Heart left ventricle (tissue), 16 donors: Measurements from ENCODE around the gene MOV10. TPM values are rescaled to one million over a fixed set of nuclear protein-coding genes. Genes with fewer than 3 reads are reported as not detected.

ENCODE experiments used
- ATAC-seq, 4 donors: fragments of 200-7000 bp; cut with Tn5 transposase; one replicate each; pipeline ENCODE4 v1.9.1; 2020 to 2022; ENCODE audit warnings: moderate library complexity in 4 of 4, mild to moderate bottlenecking in 3 of 4, moderate number of reproducible peaks in 1 of 4
- DNase-seq, 5 donors: peaks; one replicate each; pipeline ENCODE4 v3.0.0-alpha.2; 2020
- H3K27ac ChIP-seq, 12 donors: fragments of 200-600 bp; sonication (generic) in 4 of 12; one replicate each; pipeline versions ENCODE4 v1.5.0 to v1.8.0; 2016 to 2022; ENCODE audit warnings: mild to moderate bottlenecking in 2 of 12
- H3K27me3 ChIP-seq, 9 donors: fragments of 200-600 bp; sonication (generic) in 2 of 9; one replicate each; pipeline versions ENCODE4 v1.5.1 to v1.8.0; 2016 to 2022; ENCODE audit warnings: mild to moderate bottlenecking in 3 of 9
- H3K36me3 ChIP-seq, 9 donors: fragments of 200-600 bp; sonication (generic) in 2 of 9; one replicate each; pipeline versions ENCODE4 v1.5.0 to v1.8.0; 2018 to 2022; ENCODE audit warnings: mild to moderate bottlenecking in 2 of 9
- H3K4me1 ChIP-seq, 12 donors: fragments of 200-600 bp; sonication (generic) in 4 of 12; one replicate each; pipeline versions ENCODE4 v1.5.0 to v1.8.0; 2016 to 2022; ENCODE audit warnings: mild to moderate bottlenecking in 3 of 12
- H3K4me3 ChIP-seq, 12 donors: fragments of 200-600 bp; sonication (generic) in 4 of 12; one replicate each; pipeline versions ENCODE4 v1.5.0 to v1.8.0; 2017 to 2022; ENCODE audit warnings: mild to moderate bottlenecking in 9 of 12, moderate library complexity in 4 of 12
- H3K9me3 ChIP-seq, 12 donors: fragments of 200-600 bp; sonication (generic) in 4 of 12; one replicate each; pipeline versions ENCODE4 v1.5.0 to v1.8.0; 2016 to 2022; ENCODE audit warnings: mild to moderate bottlenecking in 1 of 12
- POLR2A ChIP-seq, 2 donors: fragments of 450-650 bp; IDR thresholded peaks; one replicate each; pipeline ENCODE4 v1.6.1; 2017; ENCODE audit warnings: antibody characterized with exemption in 2 of 2, mild to moderate bottlenecking in 2 of 2, moderate library complexity in 2 of 2
- WGBS, 4 donors: extraction: QIAGEN DNeasy Blood & Tissue Kit in 2 of 4; methylation state at CpG; one replicate each; pipeline versions ENCODE4 v1.1.5 to v1.1.7; 2013 to 2018; 5-methylcytosine and 5-hydroxymethylcytosine counted together
- intact Hi-C, 10 donors: fragments of 100-400 bp; cut with DNase I; formaldehyde crosslinking; loops; one replicate each; pipeline versions ENCODE4 v1.11.1 to v1.14.2; 2022
- polyA plus RNA-seq, 2 donors: library from polyadenylated mRNA; stranded (reverse); fragments of 200-250 nt; gene quantifications; one replicate each; pipeline ENCODE4 v1.2.3, GENCODE V29; 2013
- total RNA-seq, 9 donors: library from RNA; depleted of rRNA in 2 of 9; stranded (reverse); fragments of >200 nt in 2 of 9; fragmentation: NEBNext Ultra II Directional in 3 of 9; extraction: Animal tissue kit (Norgen Biotek cat#: 25700) in 3 of 9; gene quantifications; one replicate each; pipeline versions ENCODE4 v1.1.0 to v1.2.4, GENCODE V29; 2016 to 2023
- TF ChIP-seq, protein P1 (sequence below), 12 donors: fragments of 200-600 bp; sonication (generic) in 4 of 12; IDR thresholded peaks; one replicate each; pipeline versions ENCODE4 v1.5.0 to v1.8.0; 2018 to 2022; ENCODE audit warnings: antibody characterized with exemption in 12 of 12, mild to moderate bottlenecking in 5 of 12
- donor health status: ischemic (EF 13 %, LVEDD 7.1; RV severe dilation, severe dysfunction).
- donor health status: healthy with polysubstance abuse.
- donor health status: DM: no; HTN: yes; CAD: no.
- donor health status: DM: no; HTN: no; CAD: no.
- donor health status: ischemic (EF 25% LVEDD 6.9; RV normal size, moderate dysfunction).
- donor health status: ischemic (EF 25% LVEDD 5.7; RV mildly dilated, moderate dysfunction).
- donor health status: healthy.
- donor health status: DM: yes; HTN: yes; CAD: no.
- donor health status: ischemic (EF 35%, LVEDD 5.7; RV mildly dilated, moderate dysfunction).
- donor health status: nonischemic (EF 11% LVEDD 7.7; RV severe dilation, severe dysfunction).
- donor health status: DM: yes; HTN: yes; CAD: no.
- donor health status: PGD.
- donor health status: ischemic (EF 29% LVEDD 5.4; RV normal size, mild dysfunction).
- donor health status: nonischemic (EF 23%, LVEDD 6.1; RV moderate dilation, normal function).

MOV10 gene
- total and polyA plus RNA-seq, 11 donors, result 7.5 to 43.6 (median 13.3) TPM

DNA sequence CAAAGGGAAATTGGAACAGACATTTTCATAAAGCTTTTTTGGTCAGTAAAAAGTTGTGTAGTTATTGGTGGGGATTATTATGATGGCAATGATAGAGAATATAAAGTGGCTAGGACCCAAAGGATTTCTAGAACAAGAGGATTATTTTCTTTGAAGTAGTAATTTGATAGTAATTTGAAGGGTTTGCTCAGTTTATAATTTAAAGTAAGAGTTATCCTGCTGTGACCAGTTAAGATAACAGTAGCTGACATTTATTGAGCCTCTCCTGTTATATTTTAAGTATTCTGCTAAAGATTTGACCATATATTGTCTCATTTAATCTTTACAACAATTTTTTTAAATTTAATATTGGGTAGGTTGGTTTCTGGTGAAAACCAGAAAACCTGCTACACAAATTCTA lies 40.1 kb upstream of the MOV10 start:
- H3K4me1 ChIP-seq, result peaks cover 8 to 90% (median 30%) of the 10 kb centered on the region in 12 donors
- no peaks in the 10 kb centered on the region for H3K9me3 ChIP-seq
- no peak overlapping the region for H3K27ac ChIP-seq
- no peaks in the 10 kb centered on the region for H3K27me3 ChIP-seq
- no peak overlapping the region for H3K4me3 ChIP-seq
- ATAC-seq (no peak), DNase-seq (no peak)
- intact Hi-C loops, result loop anchor here in 1 of 10 donors (5.0 kb wide), 1 partner anchor 38 kb away; the partner anchor contains the start of gene MOV10
- peaks cover 0 to 35% (median 5%) of the 10 kb centered on the region in 9 donors for H3K36me3 ChIP-seq
- TF ChIP-seq, protein P1, sequence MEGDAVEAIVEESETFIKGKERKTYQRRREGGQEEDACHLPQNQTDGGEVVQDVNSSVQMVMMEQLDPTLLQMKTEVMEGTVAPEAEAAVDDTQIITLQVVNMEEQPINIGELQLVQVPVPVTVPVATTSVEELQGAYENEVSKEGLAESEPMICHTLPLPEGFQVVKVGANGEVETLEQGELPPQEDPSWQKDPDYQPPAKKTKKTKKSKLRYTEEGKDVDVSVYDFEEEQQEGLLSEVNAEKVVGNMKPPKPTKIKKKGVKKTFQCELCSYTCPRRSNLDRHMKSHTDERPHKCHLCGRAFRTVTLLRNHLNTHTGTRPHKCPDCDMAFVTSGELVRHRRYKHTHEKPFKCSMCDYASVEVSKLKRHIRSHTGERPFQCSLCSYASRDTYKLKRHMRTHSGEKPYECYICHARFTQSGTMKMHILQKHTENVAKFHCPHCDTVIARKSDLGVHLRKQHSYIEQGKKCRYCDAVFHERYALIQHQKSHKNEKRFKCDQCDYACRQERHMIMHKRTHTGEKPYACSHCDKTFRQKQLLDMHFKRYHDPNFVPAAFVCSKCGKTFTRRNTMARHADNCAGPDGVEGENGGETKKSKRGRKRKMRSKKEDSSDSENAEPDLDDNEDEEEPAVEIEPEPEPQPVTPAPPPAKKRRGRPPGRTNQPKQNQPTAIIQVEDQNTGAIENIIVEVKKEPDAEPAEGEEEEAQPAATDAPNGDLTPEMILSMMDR (IDR thresholded peaks at IDR 0.05), result no peak
- TF ChIP-seq POLR2A (IDR thresholded peaks at IDR 0.05), result no peak

DNA sequence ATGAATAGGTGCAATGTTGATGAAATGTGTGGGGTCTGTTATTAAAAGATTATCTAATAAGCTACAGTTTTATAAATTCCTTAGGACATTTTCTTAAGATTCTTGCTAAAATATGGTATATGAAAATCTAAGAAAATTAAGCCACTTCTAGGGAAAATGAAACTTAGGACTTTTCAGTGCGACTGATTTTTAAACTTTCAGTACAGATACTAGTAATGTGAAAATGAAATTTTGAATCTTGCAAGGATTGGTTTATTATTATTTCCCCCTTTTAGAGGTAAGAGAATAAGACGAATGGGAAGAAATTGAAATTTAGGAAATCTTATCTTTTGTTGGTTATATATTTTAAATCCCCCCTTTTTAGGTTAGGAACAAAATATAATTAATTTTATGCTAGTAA lies 38.4 kb upstream of the MOV10 start:
- Histone ChIP-seq H3K27ac (peak overlapping the region in 1 of 12 donors; percentile 47), H3K9me3 (no peaks in the 10 kb centered on the region), H3K4me3 (peak overlapping the region in 1 of 12 donors; percentile 15), H3K4me1 (peaks cover 8 to 74% (median 29%) of the 10 kb centered on the region in 12 donors), H3K36me3 (peaks cover 0 to 18% (median 0%) of the 10 kb centered on the region in 9 donors), H3K27me3 (no peaks in the 10 kb centered on the region)
- no peak for TF ChIP-seq POLR2A (IDR thresholded peaks at IDR 0.05)
- TF ChIP-seq, protein P1 (IDR thresholded peaks at IDR 0.05), result no peak
- no peak for ATAC-seq
- intact Hi-C loops, result no loop called here
- no peak for DNase-seq
- 80 to 94% (median 86%) methylated on average over 2 of the region's 2 CpGs for WGBS, 4 donors

DNA sequence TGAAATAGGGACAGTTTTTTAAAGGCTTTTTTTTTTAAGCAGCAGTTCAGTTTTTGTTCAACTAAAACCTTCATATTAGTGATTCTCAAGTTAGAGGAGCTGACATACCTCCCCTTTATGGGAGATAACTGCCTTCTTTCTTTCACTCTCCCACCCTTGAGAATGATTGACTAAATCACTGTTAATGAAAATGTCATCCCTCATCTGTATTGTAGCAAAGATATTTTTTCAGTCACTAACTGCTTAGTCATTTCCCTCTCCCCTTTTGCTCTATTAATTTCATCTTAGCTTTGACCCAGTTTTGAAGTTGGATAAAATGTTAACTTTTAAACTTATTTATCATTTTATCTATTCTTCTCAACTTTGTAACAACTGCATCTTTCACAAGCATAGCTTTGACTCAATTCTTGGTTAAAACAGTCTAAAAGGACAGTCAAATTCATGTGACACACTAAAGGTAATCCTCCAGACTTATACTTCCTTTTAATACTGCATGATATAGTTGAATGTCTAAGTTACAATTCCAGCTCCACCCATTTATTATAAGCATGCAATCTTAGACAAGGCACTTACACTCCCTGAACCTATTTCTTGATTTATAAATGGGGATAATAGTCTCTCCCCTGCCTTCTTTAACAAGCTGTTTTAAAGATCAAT lies 37.7 kb upstream of the MOV10 start:
- DNase-seq (no peak), ATAC-seq (no peak)
- intact Hi-C loops, result no loop called here
- no peaks in the 10 kb centered on the region for H3K9me3 ChIP-seq
- H3K27ac ChIP-seq, result peak overlapping the region in 1 of 12 donors; percentile 47
- peaks cover 8 to 68% (median 31%) of the 10 kb centered on the region in 12 donors for H3K4me1 ChIP-seq
- no peak overlapping the region for H3K4me3 ChIP-seq
- H3K27me3 ChIP-seq, result no peaks in the 10 kb centered on the region
- TF ChIP-seq POLR2A (IDR thresholded peaks at IDR 0.05), result no peak
- TF ChIP-seq, protein P1 (IDR thresholded peaks at IDR 0.05), result no peak
- H3K36me3 ChIP-seq, result peaks cover 0 to 15% (median 0%) of the 10 kb centered on the region in 9 donors

DNA sequence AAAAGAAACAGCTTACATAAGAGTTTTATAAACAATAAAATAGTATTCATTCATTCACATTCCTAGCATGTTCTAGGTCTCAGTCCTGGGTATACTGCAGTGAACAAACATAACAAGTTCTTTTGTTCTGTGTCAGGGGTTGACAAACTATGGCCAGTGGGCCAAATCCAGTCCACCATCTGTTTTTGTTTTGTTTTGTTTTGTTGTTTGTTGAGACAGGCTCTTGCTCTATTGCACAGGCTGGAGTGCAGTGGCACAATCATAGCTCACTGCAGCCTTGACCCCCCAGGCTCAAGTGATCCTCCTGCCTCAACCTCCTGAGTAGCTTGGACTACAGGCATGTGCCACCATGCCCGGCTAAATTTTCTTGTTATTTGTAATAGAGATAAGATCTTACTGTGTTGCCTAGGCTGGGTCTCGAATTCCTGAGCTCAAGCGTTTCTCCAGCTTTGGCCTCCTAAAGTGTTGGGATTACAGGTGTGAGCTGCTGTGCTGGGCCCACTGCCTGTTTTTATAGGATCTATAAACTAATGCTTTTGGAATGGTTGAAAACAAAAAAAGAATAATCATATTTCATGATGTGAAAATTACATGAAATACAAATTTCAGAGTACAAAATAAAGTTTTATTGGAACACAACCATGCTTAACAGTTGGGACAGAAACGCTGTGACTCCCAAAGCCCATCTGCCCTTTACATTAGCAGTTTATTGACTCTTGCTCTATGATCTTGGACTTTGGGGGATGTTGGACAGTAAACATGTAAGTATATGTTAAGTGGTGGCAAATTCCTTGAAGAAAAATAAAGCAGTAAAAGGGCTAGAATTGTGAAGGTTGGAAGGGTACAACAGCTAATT lies 37.0 kb upstream of the MOV10 start:
- ATAC-seq (no peak), DNase-seq (no peak)
- Histone ChIP-seq H3K27me3 (no peaks in the 10 kb centered on the region), H3K4me1 (peaks cover 8 to 60% (median 31%) of the 10 kb centered on the region in 12 donors), H3K27ac (peak overlapping the region in 1 of 12 donors; percentile 47), H3K36me3 (peaks cover 0 to 15% (median 0%) of the 10 kb centered on the region in 9 donors), H3K4me3 (no peak overlapping the region), H3K9me3 (no peaks in the 10 kb centered on the region)
- TF ChIP-seq POLR2A (IDR thresholded peaks at IDR 0.05), result no peak
- TF ChIP-seq, protein P1 (IDR thresholded peaks at IDR 0.05), result no peak
- 80 to 84% (median 83%) methylated on average over 4 of the region's 4 CpGs for WGBS, 4 donors
- intact Hi-C loops, result no loop called here
